Eye (tissue), 1 donor: ENCODE data around the gene CD48.

Source experiments
- DNase-seq: peaks from one replicate; pipeline ENCODE4 v3.0.0-alpha.2; 2015

Gene CD48

GRCh38 chr1:160630523-160631451, 80.8 kb downstream of the CD48 start:
- peak; percentile 17 for DNase-seq

- peak; percentile 7 for DNase-seq
These were observed 82.1 kb downstream of the CD48 start for GRCh38 chr1:160629286-160630210.

GRCh38 chr1:160628799-160629263, 82.8 kb downstream of the CD48 start:
- DNase-seq = no peak
